Karpas-422 (cell line): ENCODE results near the gene C2CD5. TPM values are rescaled to one million over a fixed set of nuclear protein-coding genes. Genes with fewer than 3 reads are reported as not detected.

Source experiments
- DNase-seq: peaks from one replicate; pipeline ENCODE4 v3.0.0-alpha.2; 2015
- H2AFZ ChIP-seq: fragments of 200-600 bp; sonication (generic); 2 replicates; pipeline ENCODE4 v1.6.1; 2014; ENCODE audit warnings: antibody characterized with exemption, low read length, mixed read lengths
- H3K27ac ChIP-seq: fragments of 200-600 bp; sonication (generic); 2 replicates; pipeline ENCODE4 v1.5.1; 2014; ENCODE audit warnings: mild to moderate bottlenecking, low read length, moderate library complexity
- H3K27me3 ChIP-seq: fragments of 200-600 bp; sonication (generic); 2 replicates; pipeline ENCODE4 v1.6.1; 2014; ENCODE audit warnings: low read length, mixed read lengths
- H3K36me3 ChIP-seq: fragments of 200-600 bp; sonication (generic); 2 replicates; pipeline ENCODE4 v1.6.1; 2014; ENCODE audit warnings: low read length, mixed read lengths; ENCODE audit not compliant: insufficient read depth
- H3K4me1 ChIP-seq: fragments of 200-600 bp; sonication (generic); 2 replicates; pipeline ENCODE4 v1.6.1; 2014; ENCODE audit warnings: mild to moderate bottlenecking, low read length, mixed read lengths
- H3K4me2 ChIP-seq: fragments of 200-600 bp; sonication (generic); 2 replicates; pipeline ENCODE4 v1.6.1; 2014; ENCODE audit warnings: low read length, low read depth, mild to moderate bottlenecking; ENCODE audit not compliant: poor library complexity, severe bottlenecking
- H3K4me3 ChIP-seq: fragments of 200-600 bp; sonication (generic); 2 replicates; pipeline ENCODE4 v1.5.1; 2014; ENCODE audit warnings: mild to moderate bottlenecking, antibody characterized with exemption, low read length, mixed read lengths
- H3K79me2 ChIP-seq: fragments of 200-600 bp; sonication (generic); 2 replicates; pipeline ENCODE4 v1.6.1; 2014; ENCODE audit warnings: mild to moderate bottlenecking, low read length, mixed read lengths
- H3K9ac ChIP-seq: fragments of 200-600 bp; sonication (generic); 2 replicates; pipeline ENCODE4 v1.6.0; 2014; ENCODE audit warnings: low read length
- H3K9me2 ChIP-seq: fragments of 200-600 bp; sonication (generic), shearing (Covaris generic); replicated peaks from 2 replicates; pipeline ENCODE4 v1.6.0; 2014; ENCODE audit warnings: mild to moderate bottlenecking, low read length, moderate library complexity; ENCODE audit not compliant: insufficient read depth
- H3K9me3 ChIP-seq: fragments of 300-700, 200-600 bp; sonication (generic); 2 replicates; pipeline ENCODE4 v1.6.1; 2014; ENCODE audit warnings: low read length, mixed read lengths
- H4K20me1 ChIP-seq: fragments of 200-600 bp; sonication (generic); 2 replicates; pipeline ENCODE4 v1.6.1; 2014; ENCODE audit warnings: mild to moderate bottlenecking, antibody characterized with exemption, low read length, low read depth; ENCODE audit not compliant: insufficient read depth
- total RNA-seq: library from RNA; depleted of rRNA; stranded (reverse); fragments of >200 nt; shearing (Covaris generic); gene quantifications from 2 replicates; pipeline ENCODE4 v1.2.3, GENCODE V29; 2014; ENCODE audit warnings: low replicate concordance

Gene C2CD5
- total RNA-seq, 1 experiment from 2014 or later = 71.8 TPM

DNA sequence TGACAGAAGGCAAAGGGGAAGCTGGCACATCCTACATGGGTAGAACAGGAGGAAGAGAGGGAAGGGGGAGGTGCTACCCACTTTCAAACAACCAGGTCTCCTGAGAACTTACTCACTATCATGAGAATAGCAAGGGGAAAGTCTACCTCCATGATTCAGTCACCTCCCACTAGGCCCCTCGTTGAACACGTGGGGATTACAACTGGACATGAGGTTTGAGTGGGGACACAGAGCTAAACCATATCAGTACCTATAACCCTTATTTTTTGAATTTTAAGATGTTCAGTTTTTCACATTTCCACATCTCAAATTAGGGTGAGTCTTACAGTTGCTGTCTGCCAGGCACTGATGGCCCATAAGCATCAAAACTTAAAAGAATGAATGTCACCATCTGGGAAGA lies 129.6 kb downstream of the C2CD5 start:
- Histone ChIP-seq H3K4me3 (no peak overlapping the region), H3K9ac (no peak overlapping the region), H3K79me2 (no peaks in the 10 kb centered on the region), H3K4me1 (no peaks in the 10 kb centered on the region), H3K9me3 (no peaks in the 10 kb centered on the region), H3K36me3 (no peaks in the 10 kb centered on the region), H3K4me2 (no peak overlapping the region), H4K20me1 (no peaks in the 10 kb centered on the region), H3K9me2 (no peaks in the 10 kb centered on the region), H2AFZ (no peak overlapping the region), H3K27me3 (no peaks in the 10 kb centered on the region), H3K27ac (no peak overlapping the region)
- DNase-seq = no peak

DNA sequence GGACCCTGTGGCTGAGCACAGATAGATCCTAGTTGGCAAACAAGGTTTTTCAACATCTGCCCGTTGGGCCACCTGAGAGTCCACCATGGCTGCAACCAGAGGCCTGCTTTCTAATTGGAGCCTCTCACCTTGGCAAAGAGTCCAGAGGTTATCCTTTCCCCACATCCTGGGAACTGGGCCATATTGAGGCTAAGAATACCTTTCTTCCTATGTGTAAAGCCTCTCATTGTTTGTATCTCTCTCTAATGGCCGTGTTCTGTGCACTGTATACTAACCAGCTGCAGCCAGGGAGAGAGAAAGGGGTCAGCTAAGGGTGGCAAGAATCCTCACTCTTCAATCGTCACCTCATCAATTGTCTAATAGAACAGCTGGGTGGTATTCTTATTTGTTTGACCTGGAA lies 130.8 kb downstream of the C2CD5 start:
- Histone ChIP-seq H3K9me2 (no peaks in the 10 kb centered on the region), H3K9me3 (no peaks in the 10 kb centered on the region), H3K4me2 (no peak overlapping the region), H4K20me1 (no peaks in the 10 kb centered on the region), H3K4me1 (no peaks in the 10 kb centered on the region), H3K9ac (no peak overlapping the region), H2AFZ (no peak overlapping the region), H3K27ac (no peak overlapping the region), H3K36me3 (no peaks in the 10 kb centered on the region), H3K27me3 (no peaks in the 10 kb centered on the region), H3K4me3 (no peak overlapping the region), H3K79me2 (no peaks in the 10 kb centered on the region)
- DNase-seq = no peak

DNA sequence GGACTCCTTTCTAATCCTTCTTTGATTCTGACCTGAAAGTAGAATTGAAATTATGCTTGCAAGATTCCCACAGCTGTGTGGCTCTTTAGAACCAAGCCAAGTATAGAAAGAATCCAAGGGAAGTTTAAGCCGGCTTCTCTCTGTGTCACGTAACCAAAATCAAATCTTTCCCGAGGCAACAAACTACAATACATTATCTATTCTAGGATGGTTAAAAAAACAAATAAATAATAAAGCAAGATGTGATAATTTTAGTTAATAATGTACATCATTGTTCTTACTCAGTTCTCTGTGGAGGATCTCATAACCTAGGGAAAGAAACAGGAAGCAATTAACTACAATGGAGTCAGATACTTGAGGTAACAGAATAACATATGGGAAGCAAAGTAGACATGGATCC lies 131.8 kb downstream of the C2CD5 start:
- no peaks in the 10 kb centered on the region for H3K79me2 ChIP-seq
- DNase-seq = no peak
- H3K27me3 ChIP-seq = no peaks in the 10 kb centered on the region
- no peaks in the 10 kb centered on the region for H4K20me1 ChIP-seq
- no peak overlapping the region for H3K9ac ChIP-seq
- H3K36me3 ChIP-seq = no peaks in the 10 kb centered on the region
- H3K4me2 ChIP-seq = no peak overlapping the region
- no peak overlapping the region for H3K27ac ChIP-seq
- H3K9me3 ChIP-seq = no peaks in the 10 kb centered on the region
- no peak overlapping the region for H2AFZ ChIP-seq
- H3K9me2 ChIP-seq = no peaks in the 10 kb centered on the region
- no peak overlapping the region for H3K4me3 ChIP-seq
- H3K4me1 ChIP-seq = no peaks in the 10 kb centered on the region

DNA sequence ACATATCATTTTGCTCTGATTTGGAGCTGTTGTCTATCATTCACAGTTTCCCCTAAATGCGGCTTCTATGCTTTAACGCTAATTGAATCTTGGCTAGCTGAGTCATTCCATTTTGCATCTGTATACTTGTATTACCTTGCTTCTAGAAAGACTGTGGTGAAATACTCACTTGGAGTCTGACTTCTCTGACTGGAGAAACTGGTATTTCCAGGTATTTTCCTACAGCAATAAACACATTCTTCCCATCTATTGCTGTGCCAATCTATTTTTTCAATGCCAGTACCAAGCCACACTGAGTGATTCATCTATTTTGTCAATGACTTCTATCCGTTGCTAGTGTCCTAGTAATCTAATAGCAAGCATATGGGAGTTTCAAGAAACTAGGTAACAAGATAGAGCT lies 133.9 kb downstream of the C2CD5 start:
- no peak overlapping the region for H3K4me2 ChIP-seq
- no peak overlapping the region for H3K4me3 ChIP-seq
- H3K27ac ChIP-seq = no peak overlapping the region
- H2AFZ ChIP-seq = no peak overlapping the region
- no peak for DNase-seq
- no peaks in the 10 kb centered on the region for H3K79me2 ChIP-seq
- no peaks in the 10 kb centered on the region for H3K4me1 ChIP-seq
- H3K27me3 ChIP-seq = no peaks in the 10 kb centered on the region
- no peaks in the 10 kb centered on the region for H3K9me3 ChIP-seq
- H3K9ac ChIP-seq = no peak overlapping the region
- H3K9me2 ChIP-seq = no peaks in the 10 kb centered on the region
- H4K20me1 ChIP-seq = no peaks in the 10 kb centered on the region
- no peaks in the 10 kb centered on the region for H3K36me3 ChIP-seq

DNA sequence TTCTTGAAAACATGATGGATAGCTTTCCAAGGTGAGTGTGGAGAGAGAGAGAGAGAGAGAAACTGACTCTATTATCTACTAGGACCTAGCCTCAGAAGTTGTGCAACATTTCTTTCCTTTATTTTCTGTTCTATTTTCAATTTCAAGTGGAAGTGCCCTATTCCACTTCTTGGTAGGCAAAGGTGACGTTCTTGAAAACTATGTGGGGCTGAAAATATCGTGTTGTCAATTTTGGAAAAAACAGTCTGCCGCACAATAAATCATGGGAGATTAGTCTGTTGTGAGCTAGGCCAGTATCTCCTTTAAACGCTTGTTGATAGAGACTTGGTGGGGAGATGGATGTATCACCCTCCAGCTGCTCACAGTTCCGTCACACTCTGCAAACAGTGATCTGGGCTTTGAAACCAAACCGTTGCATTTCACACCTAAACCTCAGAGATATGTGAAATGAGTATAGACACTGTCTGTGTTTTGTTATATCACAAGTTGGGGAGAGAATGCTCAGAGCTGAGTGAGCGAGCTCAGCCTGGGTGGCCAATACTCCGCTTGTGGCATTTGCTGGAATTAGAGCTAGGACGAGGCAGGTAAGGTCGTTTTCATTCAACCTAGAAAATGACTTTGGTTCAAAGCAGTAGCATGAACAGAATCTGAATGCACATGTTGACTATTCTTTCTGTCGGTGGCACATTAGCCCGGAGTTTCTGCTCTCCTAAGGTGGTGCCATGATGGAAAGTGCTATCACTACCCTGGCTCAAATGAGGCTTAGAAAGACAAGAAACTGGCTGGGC lies 134.8 kb downstream of the C2CD5 start:
- Histone ChIP-seq H4K20me1 (no peaks in the 10 kb centered on the region), H3K27me3 (no peaks in the 10 kb centered on the region), H3K79me2 (no peaks in the 10 kb centered on the region), H3K27ac (no peak overlapping the region), H3K4me1 (no peaks in the 10 kb centered on the region), H3K9me3 (no peaks in the 10 kb centered on the region), H2AFZ (no peak overlapping the region), H3K36me3 (no peaks in the 10 kb centered on the region), H3K4me3 (no peak overlapping the region), H3K9me2 (no peaks in the 10 kb centered on the region), H3K9ac (no peak overlapping the region), H3K4me2 (no peak overlapping the region)
- no peak for DNase-seq

DNA sequence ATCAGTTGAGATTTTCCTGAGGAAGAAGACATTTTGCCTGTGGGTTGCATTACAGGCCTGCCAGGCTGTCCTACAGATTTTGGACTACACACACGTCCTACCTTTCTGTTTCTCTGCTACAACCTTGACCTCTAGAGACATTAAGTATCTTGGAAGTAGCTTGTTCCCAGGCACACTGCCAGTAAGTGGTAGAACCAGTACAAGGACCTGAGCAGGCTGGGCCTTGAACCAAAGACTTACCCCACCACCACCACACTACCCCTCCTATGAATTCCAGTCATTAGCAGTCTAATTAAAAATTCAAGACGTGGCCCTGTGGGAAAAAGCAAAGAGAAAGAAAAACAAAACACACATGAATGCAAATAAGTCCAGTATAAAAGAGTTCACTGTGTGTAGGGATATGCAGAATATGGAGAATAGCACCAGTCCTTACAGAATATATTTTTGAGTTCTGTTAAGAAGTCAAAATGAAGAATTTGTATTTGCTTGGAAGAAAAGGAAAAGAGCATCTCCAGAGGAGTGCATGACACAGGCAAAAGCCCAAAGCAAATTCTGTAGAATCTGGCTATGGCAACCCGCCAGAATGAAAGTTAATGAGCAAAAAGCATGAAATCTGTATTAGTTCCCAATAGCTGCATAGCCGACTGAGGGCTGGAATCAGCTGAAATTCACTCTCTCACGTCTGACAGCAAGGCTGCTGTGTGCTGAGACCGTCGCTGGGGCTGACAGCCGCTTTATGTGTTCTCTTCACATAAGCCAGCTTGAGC lies 135.5 kb downstream of the C2CD5 start:
- Histone ChIP-seq H3K27me3 (no peaks in the 10 kb centered on the region), H2AFZ (no peak overlapping the region), H3K36me3 (no peaks in the 10 kb centered on the region), H3K4me3 (no peak overlapping the region), H3K79me2 (no peaks in the 10 kb centered on the region), H4K20me1 (no peaks in the 10 kb centered on the region), H3K27ac (no peak overlapping the region), H3K4me2 (no peak overlapping the region), H3K9me2 (no peaks in the 10 kb centered on the region), H3K9ac (no peak overlapping the region), H3K9me3 (no peaks in the 10 kb centered on the region), H3K4me1 (no peaks in the 10 kb centered on the region)
- DNase-seq = no peak

DNA sequence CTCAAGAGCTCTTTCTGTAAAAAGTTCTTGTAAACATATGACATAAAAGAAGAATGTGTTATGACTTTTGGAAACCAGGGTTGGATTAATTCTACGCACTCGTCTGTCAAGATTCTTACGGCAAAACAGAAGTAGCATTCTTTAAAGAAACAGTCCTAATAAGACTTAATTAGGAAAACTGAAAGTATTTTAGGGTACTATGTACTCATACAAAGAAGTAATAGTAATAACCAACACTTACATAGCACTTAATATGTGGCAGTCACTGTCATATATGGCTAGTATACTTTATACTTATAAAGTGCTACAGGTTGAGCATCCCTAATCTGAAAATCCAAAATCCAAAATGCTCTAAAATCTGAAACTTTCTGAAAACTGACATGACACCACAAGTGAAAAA lies 136.9 kb downstream of the C2CD5 start:
- Histone ChIP-seq H3K27ac (no peak overlapping the region), H4K20me1 (no peaks in the 10 kb centered on the region), H3K36me3 (no peaks in the 10 kb centered on the region), H3K4me2 (no peak overlapping the region), H3K9ac (no peak overlapping the region), H3K79me2 (no peaks in the 10 kb centered on the region), H3K4me3 (no peak overlapping the region), H3K4me1 (no peaks in the 10 kb centered on the region), H3K9me2 (no peaks in the 10 kb centered on the region), H3K9me3 (no peaks in the 10 kb centered on the region), H2AFZ (no peak overlapping the region), H3K27me3 (no peaks in the 10 kb centered on the region)
- DNase-seq = no peak

DNA sequence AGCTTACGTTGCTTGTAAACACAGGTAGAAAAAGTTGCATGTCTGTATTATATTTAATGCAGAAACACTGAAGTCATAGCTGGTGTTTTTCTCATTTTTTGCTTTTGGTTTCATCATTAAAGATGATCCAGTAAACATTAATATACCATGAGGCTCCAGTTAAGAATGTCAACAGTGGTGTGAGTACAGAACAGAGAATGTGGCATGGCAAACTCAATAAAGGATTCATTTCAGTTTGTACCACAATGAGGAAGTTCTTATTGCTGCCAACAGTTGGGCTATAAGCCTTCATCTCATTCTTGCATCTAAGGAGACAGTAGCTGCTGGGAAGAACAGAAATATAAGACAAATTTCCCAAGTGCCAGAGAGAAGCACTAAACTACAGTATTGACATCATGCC lies 137.7 kb downstream of the C2CD5 start:
- Histone ChIP-seq H3K4me3 (no peak overlapping the region), H3K27me3 (no peaks in the 10 kb centered on the region), H3K9ac (no peak overlapping the region), H3K4me2 (no peak overlapping the region), H3K9me3 (no peaks in the 10 kb centered on the region), H3K4me1 (no peaks in the 10 kb centered on the region), H4K20me1 (no peaks in the 10 kb centered on the region), H2AFZ (no peak overlapping the region), H3K9me2 (no peaks in the 10 kb centered on the region), H3K36me3 (no peaks in the 10 kb centered on the region), H3K79me2 (no peaks in the 10 kb centered on the region), H3K27ac (no peak overlapping the region)
- no peak for DNase-seq
